Measurements from ENCODE around the gene FBXO45.

DNA sequence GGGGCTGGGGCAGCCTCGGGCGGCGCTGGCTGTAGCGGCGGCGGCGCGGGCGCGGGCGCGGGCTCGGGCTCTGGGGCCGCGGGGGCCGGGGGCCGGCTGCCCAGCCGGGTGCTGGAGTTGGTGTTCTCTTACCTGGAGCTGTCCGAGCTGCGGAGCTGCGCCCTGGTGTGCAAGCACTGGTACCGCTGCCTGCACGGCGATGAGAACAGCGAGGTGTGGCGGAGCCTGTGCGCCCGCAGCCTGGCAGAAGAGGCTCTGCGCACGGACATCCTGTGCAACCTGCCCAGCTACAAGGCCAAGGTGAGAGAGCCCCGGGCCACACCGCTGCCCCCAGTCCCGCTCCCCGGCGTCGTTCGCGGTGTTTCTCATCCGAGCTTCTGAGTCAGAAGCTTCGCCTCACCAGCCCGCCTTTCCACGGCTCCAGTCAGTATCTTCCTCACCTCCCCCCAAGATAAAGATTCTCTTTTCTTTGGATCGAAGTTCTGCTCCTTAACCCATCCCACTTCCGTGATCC is 600 bp downstream of the FBXO45 start:
- TF ChIP-seq, protein P1, sequence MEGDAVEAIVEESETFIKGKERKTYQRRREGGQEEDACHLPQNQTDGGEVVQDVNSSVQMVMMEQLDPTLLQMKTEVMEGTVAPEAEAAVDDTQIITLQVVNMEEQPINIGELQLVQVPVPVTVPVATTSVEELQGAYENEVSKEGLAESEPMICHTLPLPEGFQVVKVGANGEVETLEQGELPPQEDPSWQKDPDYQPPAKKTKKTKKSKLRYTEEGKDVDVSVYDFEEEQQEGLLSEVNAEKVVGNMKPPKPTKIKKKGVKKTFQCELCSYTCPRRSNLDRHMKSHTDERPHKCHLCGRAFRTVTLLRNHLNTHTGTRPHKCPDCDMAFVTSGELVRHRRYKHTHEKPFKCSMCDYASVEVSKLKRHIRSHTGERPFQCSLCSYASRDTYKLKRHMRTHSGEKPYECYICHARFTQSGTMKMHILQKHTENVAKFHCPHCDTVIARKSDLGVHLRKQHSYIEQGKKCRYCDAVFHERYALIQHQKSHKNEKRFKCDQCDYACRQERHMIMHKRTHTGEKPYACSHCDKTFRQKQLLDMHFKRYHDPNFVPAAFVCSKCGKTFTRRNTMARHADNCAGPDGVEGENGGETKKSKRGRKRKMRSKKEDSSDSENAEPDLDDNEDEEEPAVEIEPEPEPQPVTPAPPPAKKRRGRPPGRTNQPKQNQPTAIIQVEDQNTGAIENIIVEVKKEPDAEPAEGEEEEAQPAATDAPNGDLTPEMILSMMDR (IDR thresholded peaks at IDR 0.05; ENCODE audit: insufficient read depth, low read length, poor library complexity, severe bottlenecking), result no peak
- no peak for TF ChIP-seq EZH2phosphoT487 (conservative IDR thresholded peaks at IDR 0.05; ENCODE audit: low read length)

All from SU-DHL-6 (cell line).